K562 (cell line): ENCODE measurements around the gene CALML3. TPM values are rescaled to one million over a fixed set of nuclear protein-coding genes. Genes with fewer than 3 reads are reported as not detected.
A peak's percentile ranks its signal among the peaks of the same experiment; 100 is the strongest.

ENCODE experiments used
- DLX4 ChIP-seq: fragments of 250-450 bp; sonication (Bioruptor Pico); IDR thresholded peaks from 2 replicates; pipeline ENCODE4 v1.6.1; 2021; ENCODE audit warnings: mild to moderate bottlenecking
- FOXK2 ChIP-seq, 2 experiments: fragments of 450-650 bp; IDR thresholded peaks in 1 of 2; conservative IDR thresholded peaks in 1 of 2; 2 replicates each; pipeline ENCODE4 v1.6.1; 2016; ENCODE audit warnings: low read depth in 2 of 2, mild to moderate bottlenecking in 1 of 2
- FOXM1 ChIP-seq, 2 experiments: fragments of 450-650 bp in 1 of 2; sonication (generic) in 1 of 2; formaldehyde crosslinking in 1 of 2; IDR thresholded peaks; 2 replicates each; pipeline versions ENCODE4 v1.6.1 to v1.9.0; 2017 to 2022; ENCODE audit warnings: low read depth in 2 of 2, mild to moderate bottlenecking in 2 of 2, missing genetic modification reagents in 1 of 2, moderate library complexity in 1 of 2
- ILK ChIP-seq: fragments of 450-650 bp; IDR thresholded peaks from 2 replicates; pipeline ENCODE4 v1.6.1; 2016; ENCODE audit warnings: missing genetic modification characterization, low read depth, mild to moderate bottlenecking, missing compliant biosample characterization, moderate library complexity, borderline replicate concordance
- MXD1 ChIP-seq: fragments of 250-450 bp; sonication (Bioruptor Pico); IDR thresholded peaks from 2 replicates; pipeline ENCODE4 v1.8.0; 2021; ENCODE audit warnings: borderline replicate concordance, mild to moderate bottlenecking, moderate library complexity; ENCODE audit not compliant: poor library complexity, severe bottlenecking
- RBBP5 ChIP-seq: fragments of 200-600 bp; sonication (generic); IDR thresholded peaks from 2 replicates; pipeline ENCODE4 v1.6.1; 2012; ENCODE audit warnings: borderline replicate concordance, mild to moderate bottlenecking, low read length, control low read depth, inconsistent platforms; ENCODE audit not compliant: insufficient read depth, poor library complexity, severe bottlenecking
- RBFOX2 ChIP-seq: fragments of 200-400 bp; formaldehyde crosslinking; IDR thresholded peaks from 2 replicates; pipeline ENCODE4 v1.6.1; 2017; ENCODE audit warnings: low read depth, mild to moderate bottlenecking, low read length, moderate library complexity
- RBM14 ChIP-seq: fragments of 200-400 bp; formaldehyde crosslinking; IDR thresholded peaks from 2 replicates; pipeline ENCODE4 v1.6.1; 2018; ENCODE audit warnings: low read depth, mild to moderate bottlenecking, low read length, moderate library complexity, borderline replicate concordance; ENCODE audit not compliant: insufficient read depth
- RUNX1 ChIP-seq: sonication (generic); IDR thresholded peaks from 2 replicates; pipeline ENCODE4 v1.6.1; 2016; ENCODE audit warnings: antibody characterized with exemption, low read depth
- SIN3B ChIP-seq: fragments of 450-650 bp; IDR thresholded peaks from 2 replicates; pipeline ENCODE4 v1.6.1; 2017; ENCODE audit warnings: low read depth, mild to moderate bottlenecking, moderate library complexity
- TAF9B ChIP-seq: fragments of 450-650 bp; IDR thresholded peaks from 2 replicates; pipeline ENCODE4 v1.6.1; 2018; ENCODE audit warnings: mild to moderate bottlenecking; ENCODE audit not compliant: partially characterized antibody
- ZBTB34 ChIP-seq: fragments of 250-450 bp; sonication (Bioruptor Pico); IDR thresholded peaks from 2 replicates; pipeline ENCODE4 v1.8.0; 2021; ENCODE audit warnings: mild to moderate bottlenecking, moderate library complexity
- ZBTB40 ChIP-seq, 2 experiments: fragments of 450-650 bp in 1 of 2; sonication (generic) in 1 of 2; formaldehyde crosslinking in 1 of 2; IDR thresholded peaks; 2 replicates each; pipeline versions ENCODE4 v1.7.1 to v1.9.0; 2016 to 2022; ENCODE audit warnings: inconsistent platforms in 1 of 2, mild to moderate bottlenecking in 1 of 2, missing genetic modification reagents in 1 of 2
- ZNF354B ChIP-seq: fragments of 250-450 bp; sonication (Bioruptor Pico); IDR thresholded peaks from 2 replicates; pipeline ENCODE4 v1.4.0; 2020
- polyA plus RNA-seq, 8 experiments: library from polyadenylated mRNA; depleted of rRNA in 4 of 8; stranded (reverse) in 5 of 8; unstranded in 3 of 8; fragments of >200 nt; fragmentation: Nextera tagmentation in 2 of 8; fragmentation: Illumina TruSeq in 1 of 8; extraction: Ambion mirVana in 2 of 8; extraction: Trizol in 1 of 8; gene quantifications; 2 replicates each; pipeline versions ENCODE4 v1.2.1 to v1.2.3, GENCODE V29; 2011 to 2014; ENCODE audit warnings: inconsistent platforms in 1 of 8, missing spikeins in 1 of 8
- total RNA-seq, 7 experiments: library from RNA; depleted of rRNA in 6 of 7; stranded (reverse); fragments of >200 nt in 6 of 7; fragmentation: Illumina TruSeq in 2 of 7; extraction: Trizol in 2 of 7; gene quantifications; 2 replicates each; pipeline versions ENCODE4 v1.2.1 to v1.2.3, GENCODE V29; 2011 to 2021; ENCODE audit warnings: low replicate concordance in 1 of 7

CALML3 gene
- total and polyA plus RNA-seq, 9 of the 15 experiments (the other 6 are each of a cell fraction or from before 2014, with no cell fraction given), result not detected

- no peak for TF ChIP-seq ZBTB40 (IDR thresholded peaks at IDR 0.05)
- TF ChIP-seq ZBTB40 (CRISPR knock-in tag; IDR thresholded peaks at IDR 0.05), result no peak
- TF ChIP-seq ZBTB34 (CRISPR knock-in tag), result no peak
- no peak for TF ChIP-seq MXD1 (CRISPR knock-in tag)
- no peak for TF ChIP-seq RBFOX2
- no peak for TF ChIP-seq FOXM1 (IDR thresholded peaks at IDR 0.05; ENCODE audit: low read depth)
- TF ChIP-seq FOXM1 (CRISPR knock-in tag; IDR thresholded peaks at IDR 0.05; ENCODE audit: low read depth), result 0 out of 2 replicates have a peak, but pooled peaks have one; percentile 64
- TF ChIP-seq DLX4 (CRISPR knock-in tag), result no peak
- TF ChIP-seq FOXK2 (conservative IDR thresholded peaks at IDR 0.05 in 1 of 2, IDR thresholded peaks at IDR 0.05 in 1 of 2; ENCODE audit: low read depth in 2 of 2), result no peak
- TF ChIP-seq TAF9B, result no peak
- no peak for TF ChIP-seq SIN3B
- no peak for TF ChIP-seq ILK (tag)
- TF ChIP-seq ZNF354B (CRISPR knock-in tag), result no peak
- TF ChIP-seq RBM14, result no peak
- TF ChIP-seq RUNX1, result 0 out of 2 replicates have a peak, but pooled peaks have one; percentile 14
- no peak for TF ChIP-seq RBBP5
Observed at GRCh38 chr10:5547931-5548660, 23.3 kb downstream of the CALML3 start (continued).
